RCC 7860 (cell line): ENCODE data around the gene TLCD1.

Experiments used
- DNase-seq: peaks from one replicate; pipeline ENCODE4 v3.0.0-alpha.2; 2015; ENCODE audit warnings: low spot score
- FAIRE-seq: peaks from 2 replicates; lab custom pipeline; 2012; peaks lifted over from hg19 to GRCh38; lab: Jason Lieb, UNC

Gene TLCD1

GRCh38 chr17:28693869-28694268 lies 32.2 kb downstream of the TLCD1 start:
- DNase-seq (no peak), FAIRE-seq (no peak)

- DNase-seq (no peak), FAIRE-seq (no peak)
Measured at GRCh38 chr17:28689011-28689410, 37.0 kb downstream of the TLCD1 start.

- FAIRE-seq (no peak), DNase-seq (no peak)
Measured at GRCh38 chr17:28688481-28688880, 37.6 kb downstream of the TLCD1 start.

DNA sequence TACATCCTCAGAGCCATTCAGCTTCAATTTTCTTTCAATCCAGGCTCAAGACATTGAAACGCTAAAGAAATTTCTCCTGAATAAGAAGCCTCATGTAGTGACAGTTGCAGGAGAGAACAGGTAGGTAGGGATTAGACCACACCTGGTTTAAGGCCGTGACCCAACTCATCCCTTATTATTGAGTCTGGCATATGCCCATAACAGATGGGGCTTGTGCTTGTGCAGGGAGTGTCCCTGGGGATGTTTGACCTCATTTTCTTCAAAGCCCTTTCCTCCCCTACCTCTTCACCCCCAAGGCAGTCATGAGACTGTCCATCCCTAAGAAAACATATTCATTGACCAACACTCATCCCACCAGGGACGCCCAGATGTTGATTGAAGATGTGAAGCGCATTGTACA lies 39.7 kb downstream of the TLCD1 start:
- FAIRE-seq: no peak
- no peak for DNase-seq

DNA sequence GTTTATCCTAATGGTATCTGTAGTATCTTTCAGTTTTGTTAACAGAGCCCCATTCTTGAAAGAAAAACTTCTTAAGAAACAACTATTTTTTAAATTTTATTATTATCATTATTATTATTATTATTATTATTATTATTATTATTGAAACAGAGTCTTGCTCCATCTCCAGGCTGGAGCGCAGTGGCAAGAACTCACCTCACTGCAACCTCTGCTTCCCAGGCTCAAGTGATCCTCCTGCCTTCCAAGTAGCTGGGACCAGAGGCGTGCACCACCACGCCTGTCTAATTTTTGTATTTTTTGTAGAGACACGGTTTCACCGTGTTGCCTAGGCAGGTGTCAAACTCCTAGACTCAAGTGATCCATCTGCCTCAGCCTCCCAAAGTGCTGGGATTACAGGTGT lies 40.7 kb downstream of the TLCD1 start:
- DNase-seq (no peak), FAIRE-seq (no peak)

DNA sequence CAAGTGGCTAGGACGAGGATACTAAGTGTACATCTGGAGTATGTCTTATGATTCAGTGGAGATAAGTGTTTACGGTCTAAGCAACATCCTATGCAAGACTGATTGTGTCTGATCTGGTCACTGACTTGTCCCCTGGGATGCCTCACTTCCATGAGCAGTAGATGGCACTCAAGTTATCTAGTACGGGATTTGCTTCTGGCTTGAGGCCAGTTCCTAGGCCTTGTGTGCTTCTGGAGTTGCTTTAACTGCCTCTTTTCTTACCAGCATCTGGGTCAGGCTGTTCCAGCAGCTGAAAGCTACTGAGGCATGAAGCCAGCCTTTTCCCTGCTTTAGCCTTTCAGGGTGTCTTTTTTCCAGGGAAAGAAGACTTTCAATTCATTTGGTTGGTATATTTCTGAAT lies 41.1 kb downstream of the TLCD1 start:
- DNase-seq (peak; percentile 76), FAIRE-seq (peak; percentile 24)

DNA sequence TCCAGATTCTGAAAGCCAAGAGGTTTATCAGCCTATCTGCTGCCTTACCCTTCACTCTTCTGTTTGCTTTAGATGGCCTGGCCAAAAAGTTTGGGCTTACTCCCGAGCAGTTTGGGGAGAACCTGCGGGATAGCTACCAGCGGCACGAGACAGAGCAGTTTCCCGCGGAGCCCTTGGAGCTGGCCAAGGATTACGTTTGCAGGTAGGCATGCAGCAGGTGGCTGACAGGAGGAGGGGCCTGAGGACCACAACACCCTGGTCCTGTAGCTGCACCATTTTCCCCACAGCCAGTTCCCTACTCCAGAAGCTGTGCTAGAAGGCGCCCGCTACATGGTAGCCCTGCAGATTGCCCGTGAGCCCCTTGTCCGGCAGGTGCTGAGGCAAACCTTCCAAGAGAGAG lies 43.4 kb downstream of the TLCD1 start:
- FAIRE-seq (no peak), DNase-seq (no peak)

GRCh38 chr17:28675980-28676379 lies 50.1 kb downstream of the TLCD1 start:
- FAIRE-seq (no peak), DNase-seq (peak; percentile 7)

GRCh38 chr17:28675490-28675889 lies 50.5 kb downstream of the TLCD1 start:
- FAIRE-seq (no peak), DNase-seq (no peak)
